Smooth muscle cell (in vitro differentiated cells): ENCODE measurements around the gene TNFAIP8L1. TPM values are rescaled to one million over a fixed set of nuclear protein-coding genes. Genes with fewer than 3 reads are reported as not detected.

Source experiments
- DNase-seq: peaks from one replicate; lab custom pipeline; 2025; ENCODE audit not compliant: unreplicated experiment; lab: John Stamatoyannopoulos, UW
- H2AFZ ChIP-seq: fragments of 200-600 bp; sonication (generic); 2 replicates; pipeline ENCODE4 v1.6.0; 2016; ENCODE audit warnings: antibody characterized with exemption, low read depth, mild to moderate bottlenecking
- H3F3A ChIP-seq: fragments of 200-600 bp; sonication (generic); 2 replicates; pipeline ENCODE4 v1.6.0; 2017; ENCODE audit warnings: antibody characterized with exemption, low read depth
- H3K27ac ChIP-seq: fragments of 200-600 bp; sonication (generic); 2 replicates; pipeline ENCODE4 v1.5.1; 2016; ENCODE audit warnings: low read depth, mild to moderate bottlenecking
- H3K27me3 ChIP-seq: fragments of 200-600 bp; sonication (generic); 2 replicates; pipeline ENCODE4 v1.6.1; 2016; ENCODE audit warnings: low read depth, mild to moderate bottlenecking
- H3K36me3 ChIP-seq: fragments of 200-600 bp; sonication (generic); 2 replicates; pipeline ENCODE4 v1.5.1; 2016; ENCODE audit warnings: low read depth
- H3K4me1 ChIP-seq: fragments of 200-600 bp; sonication (generic); 2 replicates; pipeline ENCODE4 v1.5.1; 2016; ENCODE audit warnings: low read depth
- H3K4me2 ChIP-seq: fragments of 200-600 bp; sonication (generic); 2 replicates; pipeline ENCODE4 v1.6.0; 2016; ENCODE audit warnings: mild to moderate bottlenecking
- H3K4me3 ChIP-seq: fragments of 200-600 bp; sonication (generic); 2 replicates; pipeline ENCODE4 v1.5.1; 2016; ENCODE audit warnings: mild to moderate bottlenecking
- H3K79me2 ChIP-seq: fragments of 200-600 bp; sonication (generic); 2 replicates; pipeline ENCODE4 v1.6.0; 2016; ENCODE audit warnings: low read depth, mild to moderate bottlenecking
- H3K9ac ChIP-seq: fragments of 200-600 bp; sonication (generic); 2 replicates; pipeline ENCODE4 v1.6.0; 2016; ENCODE audit warnings: low read depth
- H3K9me3 ChIP-seq: fragments of 200-600 bp; sonication (generic); replicated peaks from 2 replicates; pipeline ENCODE4 v1.5.1; 2016; ENCODE audit warnings: low read depth
- H4K20me1 ChIP-seq: fragments of 200-600 bp; sonication (generic); 2 replicates; pipeline ENCODE4 v1.6.0; 2016; ENCODE audit warnings: low read depth
- CTCF ChIP-seq: fragments of 200-600 bp; sonication (generic); IDR thresholded peaks from 2 replicates; pipeline ENCODE4 v1.5.1; 2017; ENCODE audit warnings: borderline replicate concordance, mild to moderate bottlenecking, antibody characterized with exemption; ENCODE audit not compliant: insufficient read depth, poor library complexity, severe bottlenecking
- WGBS: methylation state at CpG from one replicate; pipeline ENCODE4 v1.1.7; 2016; ENCODE audit warnings: low lambda C conversion rate; 5-methylcytosine and 5-hydroxymethylcytosine counted together
- polyA plus RNA-seq: library from polyadenylated mRNA; unstranded; fragments of >200 nt; fragmentation: Nextera tagmentation; extraction: Ambion mirVana; gene quantifications from 2 replicates; pipeline ENCODE4 v1.2.1, GENCODE V29; 2016
- total RNA-seq: library from RNA; depleted of rRNA; stranded (reverse); fragments of >200 nt; gene quantifications from 2 replicates; pipeline ENCODE4 v1.2.3, GENCODE V29; 2014

The TNFAIP8L1 gene
- total and polyA plus RNA-seq, 2 experiments from 2014 or later: 2.2 to 5.2 TPM

- no peak overlapping the region for H3K9ac ChIP-seq
- TF ChIP-seq CTCF: no peak
- 98% methylated on average over 8 of the region's 11 CpGs for WGBS
- no peaks in the 10 kb centered on the region for H3K9me3 ChIP-seq
- H3K4me1 ChIP-seq: no peaks in the 10 kb centered on the region
- H3F3A ChIP-seq: no peaks in the 10 kb centered on the region
- no peak overlapping the region for H3K27ac ChIP-seq
- H3K36me3 ChIP-seq: no peaks in the 10 kb centered on the region
- no peak overlapping the region for H3K4me2 ChIP-seq
- no peaks in the 10 kb centered on the region for H3K79me2 ChIP-seq
- no peak for DNase-seq
- no peaks in the 10 kb centered on the region for H3K27me3 ChIP-seq
- H3K4me3 ChIP-seq: no peak overlapping the region
- H4K20me1 ChIP-seq: no peaks in the 10 kb centered on the region
- H2AFZ ChIP-seq: no peak overlapping the region
Observed at GRCh38 chr19:4702764-4703163, 63.4 kb downstream of the TNFAIP8L1 start.

- H3K79me2 ChIP-seq: no peaks in the 10 kb centered on the region
- no peaks in the 10 kb centered on the region for H3K4me1 ChIP-seq
- H4K20me1 ChIP-seq: no peaks in the 10 kb centered on the region
- no peak overlapping the region for H3K27ac ChIP-seq
- no peaks in the 10 kb centered on the region for H3K36me3 ChIP-seq
- no peak overlapping the region for H3K4me2 ChIP-seq
- no peaks in the 10 kb centered on the region for H3K9me3 ChIP-seq
- DNase-seq: no peak
- 99% methylated on average over 28 of the region's 28 CpGs for WGBS
- H2AFZ ChIP-seq: no peak overlapping the region
- TF ChIP-seq CTCF: no peak
- H3K9ac ChIP-seq: no peak overlapping the region
- H3F3A ChIP-seq: no peaks in the 10 kb centered on the region
- no peak overlapping the region for H3K4me3 ChIP-seq
- H3K27me3 ChIP-seq: no peaks in the 10 kb centered on the region
Observed at GRCh38 chr19:4703671-4704316, 64.5 kb downstream of the TNFAIP8L1 start.

- H3K27me3 ChIP-seq: no peaks in the 10 kb centered on the region
- DNase-seq: no peak
- no peak overlapping the region for H3K9ac ChIP-seq
- H4K20me1 ChIP-seq: no peaks in the 10 kb centered on the region
- no peaks in the 10 kb centered on the region for H3K79me2 ChIP-seq
- H2AFZ ChIP-seq: no peak overlapping the region
- TF ChIP-seq CTCF: no peak
- H3K4me1 ChIP-seq: no peaks in the 10 kb centered on the region
- 96% methylated on average over 9 of the region's 9 CpGs for WGBS
- H3K4me3 ChIP-seq: no peak overlapping the region
- H3K27ac ChIP-seq: no peak overlapping the region
- no peaks in the 10 kb centered on the region for H3F3A ChIP-seq
- no peaks in the 10 kb centered on the region for H3K36me3 ChIP-seq
- no peak overlapping the region for H3K4me2 ChIP-seq
- H3K9me3 ChIP-seq: no peaks in the 10 kb centered on the region
Observed at GRCh38 chr19:4704317-4704673, 65.0 kb downstream of the TNFAIP8L1 start.

Other genes starting within 250 kb of the TNFAIP8L1 start
- gene SH3GL1, start 239.0 kb upstream of the TNFAIP8L1 start, total RNA-seq: 50.1 and 52.9 TPM in 2 replicates
- 120 and 132 TPM in 2 replicates for gene SH3GL1, start 239.0 kb upstream of the TNFAIP8L1 start, polyA plus RNA-seq
- 3.8 and 14.7 TPM in 2 replicates for gene CHAF1A, start 236.9 kb upstream of the TNFAIP8L1 start, total RNA-seq
- gene CHAF1A, start 236.9 kb upstream of the TNFAIP8L1 start, polyA plus RNA-seq: 11.4 and 14.8 TPM in 2 replicates
- 49.4 and 50.7 TPM in 2 replicates for gene UBXN6, start 181.7 kb upstream of the TNFAIP8L1 start, total RNA-seq
- 44.8 and 51.3 TPM in 2 replicates for gene UBXN6, start 181.7 kb upstream of the TNFAIP8L1 start, polyA plus RNA-seq
- gene HDGFL2, start 167.2 kb upstream of the TNFAIP8L1 start, total RNA-seq: 27.9 and 37.0 TPM in 2 replicates
- 89.1 and 94.1 TPM in 2 replicates for gene HDGFL2, start 167.2 kb upstream of the TNFAIP8L1 start, polyA plus RNA-seq
- gene PLIN4, start 121.0 kb upstream of the TNFAIP8L1 start, total RNA-seq: 0.09 TPM in 1 of 2 replicates, not detected in the other
- gene PLIN4, start 121.0 kb upstream of the TNFAIP8L1 start, polyA plus RNA-seq: 0.23 and 0.93 TPM in 2 replicates
- gene PLIN5, start 104.3 kb upstream of the TNFAIP8L1 start, total RNA-seq: not detected in 2 replicates
- 0.27 TPM in 1 of 2 replicates, not detected in the other for gene PLIN5, start 104.3 kb upstream of the TNFAIP8L1 start, polyA plus RNA-seq
- not detected in 2 replicates for gene LRG1, start 99.5 kb upstream of the TNFAIP8L1 start, total RNA-seq
- gene LRG1, start 99.5 kb upstream of the TNFAIP8L1 start, polyA plus RNA-seq: not detected in 2 replicates
- gene SEMA6B, start 79.8 kb upstream of the TNFAIP8L1 start, total RNA-seq: 1.9 and 2.2 TPM in 2 replicates
- gene SEMA6B, start 79.8 kb upstream of the TNFAIP8L1 start, polyA plus RNA-seq: 0.63 and 1.3 TPM in 2 replicates
- gene MYDGF, start 30.8 kb downstream of the TNFAIP8L1 start, total RNA-seq: 145 and 188 TPM in 2 replicates
- gene MYDGF, start 30.8 kb downstream of the TNFAIP8L1 start, polyA plus RNA-seq: 651 and 680 TPM in 2 replicates
- 13.0 and 44.3 TPM in 2 replicates for gene DPP9, start 84.3 kb downstream of the TNFAIP8L1 start, total RNA-seq
- gene DPP9, start 84.3 kb downstream of the TNFAIP8L1 start, polyA plus RNA-seq: 26.3 and 36.6 TPM in 2 replicates
- 6.8 and 7.1 TPM in 2 replicates for gene FEM1A, start 152.2 kb downstream of the TNFAIP8L1 start, total RNA-seq
- gene FEM1A, start 152.2 kb downstream of the TNFAIP8L1 start, polyA plus RNA-seq: 1.5 and 1.6 TPM in 2 replicates
- gene TICAM1, start 192.2 kb downstream of the TNFAIP8L1 start, total RNA-seq: 3.5 and 4.6 TPM in 2 replicates
- 13.9 and 22.9 TPM in 2 replicates for gene TICAM1, start 192.2 kb downstream of the TNFAIP8L1 start, polyA plus RNA-seq
- gene PLIN3, start 228.2 kb downstream of the TNFAIP8L1 start, total RNA-seq: 101 and 102 TPM in 2 replicates
- gene PLIN3, start 228.2 kb downstream of the TNFAIP8L1 start, polyA plus RNA-seq: 176 and 202 TPM in 2 replicates